EL (cell line): ENCODE measurements around the gene FAM204A.

ENCODE experiments used
- DNase-seq: peaks from one replicate; pipeline ENCODE4 v3.0.0-alpha.2; 2016

Gene FAM204A

DNA sequence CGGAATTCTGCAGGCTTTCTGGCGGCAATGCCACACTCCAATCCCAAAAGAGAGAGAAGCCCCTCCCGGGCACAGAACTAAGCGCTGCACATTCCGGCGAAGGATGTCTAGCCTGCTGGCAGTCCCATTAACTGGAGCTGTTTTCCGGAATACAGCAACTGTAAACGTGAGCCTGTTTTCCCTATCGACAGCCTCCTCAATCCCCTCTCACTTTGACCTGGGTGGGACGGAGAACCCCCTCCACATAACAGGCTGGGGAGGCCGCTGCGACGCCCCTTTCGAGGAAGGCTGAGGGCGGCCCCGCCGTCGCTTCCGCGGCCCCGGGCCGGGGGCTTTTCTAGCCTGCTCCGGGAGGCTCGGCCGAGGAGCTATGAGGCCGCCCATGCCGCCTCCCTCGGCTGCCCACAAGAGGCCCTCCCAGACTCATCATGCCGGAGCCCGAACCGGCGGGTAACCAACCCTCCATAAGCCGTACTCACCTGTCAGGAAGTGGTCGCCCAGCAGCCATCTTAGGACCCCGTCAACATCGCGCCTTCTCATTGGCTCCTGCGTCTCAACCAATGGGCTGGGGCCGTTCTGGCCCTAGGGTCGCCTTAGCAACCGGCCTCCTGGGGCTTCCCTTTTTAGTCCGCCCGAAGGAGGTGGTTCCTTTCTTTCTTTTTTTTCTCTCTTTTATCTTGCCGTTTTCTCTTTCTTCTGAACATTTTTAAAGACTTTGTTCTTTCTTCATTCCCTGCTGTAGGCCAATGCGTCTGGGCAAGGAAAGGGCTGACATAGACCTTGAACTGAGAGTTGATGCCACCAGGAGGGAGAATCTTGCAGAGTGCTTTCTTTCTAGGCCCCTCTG is at the start of gene FAM204A:
TSS of gene FAM204A (minus strand) at position 534 of the 847 bp plus-strand sequence. CDS start 5,909 bp downstream, outside the sequence.
- DNase-seq, result peak; percentile 92

DNA sequence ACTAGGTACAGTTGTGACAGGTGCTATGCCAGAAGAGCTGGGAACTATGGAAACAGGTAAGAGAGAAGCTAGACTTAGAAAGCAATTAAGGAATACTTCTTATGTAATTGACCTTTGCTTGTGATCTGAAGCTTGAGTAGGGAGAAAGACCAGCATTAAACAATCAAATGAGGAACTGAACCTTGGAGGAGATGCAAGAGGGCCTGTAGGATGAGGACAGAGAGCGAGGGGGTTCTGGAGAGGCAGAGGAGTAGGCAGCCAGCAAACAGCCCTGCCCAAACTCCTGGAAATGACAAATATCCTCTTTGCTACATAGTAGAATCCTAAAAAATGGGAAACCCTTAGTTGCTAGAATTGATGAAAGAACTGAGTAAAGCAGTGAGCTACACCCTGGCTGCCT is 41.6 kb upstream of the FAM204A start:
- no peak for DNase-seq

DNA sequence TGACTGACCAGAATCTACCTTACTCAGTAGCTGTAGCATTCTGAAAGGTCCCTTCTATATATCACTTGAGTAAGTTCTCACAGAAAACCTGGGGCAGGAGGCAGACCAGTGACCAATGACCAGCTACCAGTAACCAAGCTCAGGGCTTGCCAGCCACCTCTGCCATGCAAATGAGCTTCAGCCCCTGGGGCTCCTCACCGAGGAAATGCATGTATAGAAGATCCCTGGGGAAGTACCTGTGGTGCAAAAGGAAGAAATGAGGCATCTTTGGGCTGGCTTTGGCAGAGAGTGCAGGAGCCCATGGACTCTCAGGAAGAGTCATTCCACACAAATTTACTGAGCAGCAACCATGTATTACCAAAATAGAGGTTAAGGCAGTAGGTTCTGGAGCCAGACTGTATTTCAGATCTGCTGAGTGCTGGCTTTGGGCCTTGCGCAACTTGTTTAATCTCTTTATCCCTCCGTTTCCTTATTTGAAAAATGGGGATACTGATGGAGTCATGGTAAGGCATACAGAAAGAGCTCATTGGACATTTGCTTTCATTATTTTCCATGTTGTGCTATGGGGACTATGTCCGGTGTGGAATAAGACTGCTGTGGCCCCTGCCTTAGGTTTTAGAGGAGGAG is 41.1 kb upstream of the FAM204A start:
- DNase-seq, result no peak

DNA sequence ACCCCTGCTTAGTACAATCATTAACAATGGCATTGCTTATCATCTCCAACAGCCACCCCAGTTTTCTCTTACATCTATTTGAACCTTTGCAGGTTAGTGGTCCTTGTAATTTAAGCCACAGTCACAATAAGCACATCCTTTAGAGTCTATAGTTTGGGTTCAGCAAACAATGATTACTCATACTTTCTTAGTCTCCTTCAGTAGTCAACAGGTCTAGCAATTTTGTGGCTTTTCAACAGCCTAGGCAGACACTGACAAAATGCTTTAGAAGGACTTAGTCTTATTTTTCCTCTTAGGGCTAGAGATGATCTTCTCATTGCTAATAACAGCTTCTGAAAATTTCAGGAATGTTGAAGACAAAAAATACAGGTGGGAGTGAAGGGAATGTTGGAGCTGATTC is 32.3 kb upstream of the FAM204A start:
- DNase-seq, result peak; percentile 40

DNA sequence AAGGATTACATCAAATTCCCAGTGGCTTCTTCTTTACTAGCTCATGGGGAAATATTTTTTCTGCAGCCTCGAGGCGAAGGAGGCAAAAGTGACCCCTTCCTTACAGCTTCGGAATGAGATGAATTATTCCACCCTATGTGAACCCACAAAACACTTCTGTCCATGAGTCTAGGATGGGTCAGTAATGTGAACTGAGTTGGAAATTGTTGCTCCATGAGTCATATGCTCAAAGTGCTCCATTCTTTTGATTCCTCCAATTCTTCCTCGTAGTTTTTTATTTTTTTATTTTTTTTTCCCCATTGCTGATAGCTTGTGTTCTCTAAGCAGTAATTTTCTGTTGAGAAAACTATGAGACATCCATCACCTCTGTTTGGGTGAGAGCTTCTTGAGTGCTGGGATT is 31.7 kb upstream of the FAM204A start:
- peak; percentile 93 for DNase-seq

DNA sequence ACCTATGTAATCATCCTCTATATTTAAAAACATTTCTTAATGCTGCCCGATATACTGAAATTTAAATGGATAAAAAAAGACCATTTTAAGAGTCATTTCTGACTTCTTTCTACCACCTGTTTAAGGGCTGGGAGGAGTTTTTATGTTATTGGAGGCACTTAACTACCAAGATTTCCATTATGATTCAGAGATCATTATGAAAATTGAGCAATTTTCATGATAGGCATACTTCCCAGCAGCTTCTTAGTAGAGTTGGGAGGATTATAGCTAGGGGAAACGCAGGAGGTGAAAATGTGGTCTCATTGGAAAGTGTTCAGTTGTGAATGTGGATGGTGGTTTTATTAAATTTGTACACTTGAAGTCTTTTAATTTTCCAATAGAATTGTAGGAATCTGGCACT is 28.4 kb upstream of the FAM204A start:
- no peak for DNase-seq

DNA sequence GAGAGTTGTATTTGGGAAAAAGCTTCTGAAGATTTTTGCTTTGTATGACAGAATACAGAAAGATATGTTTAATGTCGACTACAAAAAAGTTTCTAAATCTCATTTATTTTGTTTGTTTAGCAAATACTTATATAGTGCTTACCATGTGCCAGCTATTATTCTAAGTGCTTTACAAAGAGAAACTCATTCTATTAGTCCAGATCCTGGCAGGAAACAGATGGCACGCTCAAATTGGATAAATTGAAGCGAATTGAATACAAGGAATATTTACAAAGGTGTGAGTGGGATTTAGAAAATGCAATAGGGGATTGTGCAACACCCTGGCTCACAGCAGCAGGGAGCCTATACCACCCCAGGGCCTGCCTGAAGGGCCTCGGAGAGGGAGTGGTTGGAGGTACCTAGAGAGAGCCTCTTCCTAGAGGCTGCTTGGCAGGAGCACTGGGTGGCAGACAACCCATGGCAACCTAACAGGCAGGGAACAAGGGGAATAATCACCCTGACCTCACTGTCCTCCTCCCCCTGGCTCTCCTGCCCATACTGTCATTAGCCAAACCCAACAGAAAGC is 27.6 kb upstream of the FAM204A start:
- DNase-seq, result no peak

DNA sequence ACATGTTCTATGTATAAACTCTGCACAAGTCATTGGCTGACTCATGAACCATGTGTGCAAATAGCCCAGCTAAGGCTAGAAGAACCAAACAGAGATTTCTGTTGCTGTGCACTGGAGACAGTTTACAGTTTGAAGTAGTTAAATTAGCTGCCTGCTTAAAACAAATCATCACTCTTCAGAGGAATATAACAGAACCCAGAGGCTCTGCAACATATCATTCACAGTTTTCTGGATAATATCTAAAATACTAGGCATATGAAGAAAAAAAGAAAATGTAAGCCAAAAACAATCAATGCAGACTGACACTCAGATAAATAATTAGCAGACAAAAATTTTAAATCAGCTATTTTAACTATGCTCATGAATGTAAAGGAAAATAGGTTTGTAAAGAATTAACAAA is 23.6 kb upstream of the FAM204A start:
- no peak for DNase-seq

DNA sequence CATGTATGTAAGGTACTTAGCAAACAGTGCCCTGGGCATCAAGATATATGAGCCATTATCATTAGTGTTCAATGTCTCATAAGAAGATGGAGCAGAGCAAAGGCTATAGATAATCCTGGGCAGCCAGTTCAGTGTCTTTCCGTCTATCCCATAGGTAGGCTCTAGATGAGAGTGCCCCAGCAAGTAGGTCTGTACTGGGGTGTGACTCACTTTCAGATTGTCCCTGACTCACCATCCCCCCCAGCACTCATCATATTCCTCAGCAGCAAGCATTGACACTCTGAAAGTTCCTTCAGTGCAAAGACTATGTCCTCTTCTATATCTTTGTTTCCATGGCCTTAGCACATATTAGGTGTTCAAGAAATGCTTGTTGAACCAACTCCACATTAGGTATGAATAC is 20.0 kb upstream of the FAM204A start:
- DNase-seq, result no peak

DNA sequence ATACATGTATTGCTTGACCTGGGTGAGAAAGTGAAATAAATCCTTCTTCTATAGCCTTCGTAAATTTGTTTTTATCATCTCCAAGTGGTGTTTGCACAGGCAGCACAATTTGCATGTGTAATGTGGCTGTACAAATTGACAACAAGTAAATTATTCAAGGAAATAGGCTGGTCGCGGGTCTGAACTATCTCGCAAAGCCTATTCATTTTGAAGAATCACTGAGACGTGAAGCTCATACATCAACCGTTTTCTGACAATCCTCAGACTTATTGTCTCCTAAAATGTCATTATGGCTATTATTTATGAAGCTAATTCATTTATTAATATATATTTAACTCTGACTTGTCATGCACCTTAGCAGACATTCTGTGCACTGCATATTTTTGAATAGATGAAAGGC is 16.2 kb upstream of the FAM204A start:
- no peak for DNase-seq

DNA sequence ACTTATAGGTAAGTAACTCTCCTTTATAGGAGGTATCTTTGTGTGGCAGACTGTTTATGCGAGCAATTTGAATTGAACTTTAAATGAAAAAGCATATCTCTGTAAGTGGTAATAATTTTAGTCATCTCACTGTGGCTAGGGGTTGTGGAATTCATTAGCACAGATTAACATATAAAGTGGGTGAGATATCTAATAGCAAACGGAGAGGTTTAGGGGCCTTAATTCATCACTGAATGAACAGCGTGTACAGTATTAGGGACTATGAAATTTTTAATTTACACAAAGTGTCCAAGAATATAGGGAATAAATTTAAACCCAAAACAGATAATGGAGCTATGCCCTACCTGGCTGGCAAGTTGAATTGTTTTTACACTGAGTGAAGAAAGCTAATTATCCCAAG is 15.7 kb upstream of the FAM204A start:
- DNase-seq, result no peak

DNA sequence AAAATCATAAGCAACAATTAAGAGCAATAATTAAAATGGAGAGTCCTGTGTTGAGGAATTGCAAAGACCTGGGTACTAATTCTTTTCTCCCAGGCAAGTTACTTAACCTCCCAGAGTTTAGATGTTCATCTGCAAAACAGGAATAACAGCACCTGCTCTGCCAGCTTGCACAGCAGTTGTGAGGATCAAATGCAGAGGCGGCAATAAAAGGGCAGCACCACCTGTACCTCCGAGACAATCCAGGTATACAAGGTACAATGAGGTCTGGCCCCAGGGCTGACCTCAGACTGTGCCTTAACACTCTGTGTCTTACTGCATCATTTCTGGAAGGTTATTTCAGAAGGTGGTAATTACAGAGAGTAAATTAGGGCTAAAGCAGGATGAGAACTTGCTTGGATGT is 14.5 kb upstream of the FAM204A start:
- no peak for DNase-seq

DNA sequence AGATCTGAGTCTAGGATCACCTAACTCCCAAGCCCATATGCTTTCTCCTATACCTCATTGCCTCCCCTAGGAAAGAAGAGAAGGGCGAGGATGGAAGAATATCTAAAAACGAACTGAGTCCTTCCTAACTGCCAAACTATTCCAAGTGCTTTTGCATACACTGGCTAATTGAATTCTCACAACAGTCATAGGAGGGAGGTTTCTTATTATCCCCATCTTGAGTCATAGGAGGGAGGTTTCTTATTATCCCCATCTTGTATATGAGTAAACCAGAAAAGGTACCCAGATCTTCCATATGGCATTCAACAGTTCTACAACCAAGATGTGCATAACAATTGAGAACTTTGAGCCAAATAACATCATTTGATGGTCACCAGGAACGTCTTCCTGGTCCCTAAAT is 13.1 kb upstream of the FAM204A start:
- DNase-seq, result no peak

DNA sequence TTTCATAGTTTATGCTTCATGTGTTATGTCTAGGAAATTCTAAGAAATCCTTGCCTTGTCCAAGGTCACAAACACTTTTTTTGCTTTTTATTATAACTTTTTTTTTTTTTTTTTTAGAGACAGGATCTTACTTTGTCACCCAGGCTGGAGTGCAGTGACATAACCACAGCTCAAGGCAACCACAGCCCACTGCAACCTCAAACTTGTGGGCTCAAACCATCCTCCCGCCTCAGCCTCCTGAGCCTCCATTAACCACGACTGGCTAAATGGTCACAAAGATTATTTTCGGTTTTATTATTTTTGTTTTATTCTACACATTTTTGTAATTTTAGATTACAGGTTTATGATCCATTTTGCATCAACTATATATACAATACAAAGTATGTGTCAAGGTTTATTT is 7.1 kb upstream of the FAM204A start:
- no peak for DNase-seq

DNA sequence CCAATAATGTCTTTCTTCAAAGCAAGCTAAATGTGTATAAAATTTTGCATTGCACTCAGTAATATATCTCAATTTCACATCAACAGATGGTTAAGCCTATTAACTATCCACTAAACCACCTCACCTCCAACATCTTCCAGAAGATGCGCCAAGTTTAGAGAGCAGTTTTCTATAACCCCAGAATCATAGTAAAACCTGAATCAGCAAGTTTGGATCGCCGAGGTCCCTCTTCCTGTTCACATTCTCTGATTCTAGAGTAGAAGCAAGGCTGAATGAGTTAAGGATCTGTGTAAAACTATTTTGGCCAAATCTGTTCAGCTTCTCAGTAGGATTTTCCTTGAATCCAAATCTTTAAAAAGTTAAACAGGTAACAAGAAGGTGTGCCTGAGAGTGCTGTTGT is 1.4 kb upstream of the FAM204A start:
- no peak for DNase-seq

DNA sequence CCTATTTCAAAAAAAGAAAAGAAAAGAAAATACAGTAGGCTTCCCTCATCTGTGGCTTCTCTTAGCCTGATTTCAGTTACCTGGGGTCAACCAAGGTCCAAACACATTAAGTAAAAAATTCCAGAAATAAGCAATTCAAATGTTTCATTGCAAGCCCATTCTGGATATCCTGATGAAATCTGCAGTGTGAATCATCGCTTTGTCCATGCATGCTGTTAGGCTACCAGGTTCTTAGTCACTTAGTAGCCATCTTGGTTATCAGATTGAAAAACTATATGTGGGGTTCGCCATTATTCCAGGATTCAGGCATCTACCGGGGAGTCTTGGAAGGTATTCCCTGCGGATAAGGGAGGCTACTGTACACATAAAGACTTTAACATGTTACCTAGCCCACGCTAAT is 991 bp upstream of the FAM204A start:
- DNase-seq, result peak; percentile 45

DNA sequence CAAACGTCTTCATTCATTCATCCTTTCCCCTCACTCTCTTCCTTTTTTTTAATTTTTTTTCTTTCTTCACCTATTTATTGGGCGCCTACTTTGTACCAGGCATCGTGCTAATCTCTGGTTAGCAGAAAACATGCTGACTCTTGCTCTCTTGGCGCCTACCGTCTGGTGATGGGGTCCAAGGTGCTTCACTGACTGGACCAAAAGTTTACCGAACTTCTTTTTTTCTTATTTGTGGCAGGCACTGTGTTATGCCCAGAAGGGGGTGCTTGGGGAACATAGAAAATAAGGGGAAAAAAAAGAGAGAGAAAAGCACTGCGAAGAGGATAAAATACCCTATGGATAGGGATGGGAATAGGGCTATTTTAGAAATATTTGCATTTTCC is 505 bp upstream of the FAM204A start:
- DNase-seq, result peak; percentile 17

DNA sequence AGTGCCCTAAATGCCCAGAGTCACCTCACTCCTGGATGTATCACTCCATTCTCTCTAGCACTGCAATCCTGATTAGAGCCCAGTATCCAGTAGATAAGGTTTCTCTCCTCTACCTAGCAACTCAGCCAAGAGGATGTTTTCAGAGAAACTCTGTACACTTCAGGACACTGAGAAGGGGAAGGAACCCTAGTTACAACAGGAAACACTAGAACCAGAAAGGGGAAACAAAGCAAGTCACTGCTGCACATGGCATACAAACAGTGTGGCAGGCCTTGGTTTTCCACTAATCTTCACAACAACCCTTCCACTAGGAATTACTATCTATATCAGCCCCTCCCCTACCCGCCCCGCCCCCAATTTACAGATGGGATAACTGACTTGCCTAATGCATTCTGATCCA is 1.6 kb downstream of the FAM204A start:
- DNase-seq, result no peak

DNA sequence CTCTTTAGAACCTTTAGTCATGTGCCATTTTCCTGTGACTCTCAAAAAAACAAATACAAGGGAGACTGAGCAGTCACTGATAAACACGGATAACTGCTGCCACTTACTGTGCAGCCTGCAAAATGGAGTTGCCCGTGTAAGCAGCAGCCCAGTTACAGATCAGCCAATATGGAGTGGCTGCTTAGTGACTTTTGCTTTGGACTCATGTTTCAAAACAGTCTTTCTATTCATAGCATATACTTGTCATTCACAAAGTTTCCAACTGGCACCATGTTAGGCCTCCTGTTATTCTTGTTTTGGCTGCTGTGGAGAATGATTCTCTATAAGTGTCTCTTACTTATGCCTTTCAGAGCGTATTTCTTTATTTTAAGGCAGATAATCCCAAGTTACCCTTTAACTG is 3.0 kb downstream of the FAM204A start:
- DNase-seq, result no peak

DNA sequence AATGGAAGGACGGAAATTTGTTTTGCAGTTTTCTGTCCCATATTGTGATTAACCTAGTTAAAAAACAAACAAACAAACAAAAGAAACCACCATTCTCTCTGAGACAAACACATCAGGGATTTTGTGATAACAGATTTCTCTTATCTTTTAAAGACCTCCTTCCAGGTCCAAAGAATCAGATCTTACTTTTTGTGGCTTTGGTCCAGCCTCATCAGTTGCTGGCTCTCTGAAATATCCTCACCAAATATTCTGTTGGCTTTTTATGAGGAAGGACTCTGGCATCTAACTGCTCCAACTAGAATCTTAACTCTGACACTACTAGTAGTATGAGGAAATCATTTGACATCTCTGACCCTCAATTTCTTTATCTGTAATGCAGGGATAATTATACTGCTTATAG is 4.8 kb downstream of the FAM204A start:
- DNase-seq, result no peak

DNA sequence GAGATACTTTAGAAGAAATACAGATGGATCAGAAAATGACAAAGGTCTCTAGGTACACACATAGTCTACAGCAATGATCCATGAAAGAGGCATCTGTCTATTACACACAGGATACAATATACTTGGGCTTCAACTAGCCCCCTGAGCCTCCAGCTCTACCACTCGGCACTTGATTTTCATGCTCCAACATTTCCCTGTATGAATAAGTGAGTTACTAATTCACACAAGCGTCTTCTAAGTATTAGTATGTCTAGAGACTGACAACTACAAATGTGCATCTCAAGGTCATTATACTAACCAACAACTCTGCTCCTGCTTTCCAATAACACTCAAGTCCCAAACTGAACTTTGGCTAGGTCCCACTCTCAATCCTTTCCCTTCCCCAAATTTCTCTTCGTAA is 8.3 kb downstream of the FAM204A start:
- no peak for DNase-seq

DNA sequence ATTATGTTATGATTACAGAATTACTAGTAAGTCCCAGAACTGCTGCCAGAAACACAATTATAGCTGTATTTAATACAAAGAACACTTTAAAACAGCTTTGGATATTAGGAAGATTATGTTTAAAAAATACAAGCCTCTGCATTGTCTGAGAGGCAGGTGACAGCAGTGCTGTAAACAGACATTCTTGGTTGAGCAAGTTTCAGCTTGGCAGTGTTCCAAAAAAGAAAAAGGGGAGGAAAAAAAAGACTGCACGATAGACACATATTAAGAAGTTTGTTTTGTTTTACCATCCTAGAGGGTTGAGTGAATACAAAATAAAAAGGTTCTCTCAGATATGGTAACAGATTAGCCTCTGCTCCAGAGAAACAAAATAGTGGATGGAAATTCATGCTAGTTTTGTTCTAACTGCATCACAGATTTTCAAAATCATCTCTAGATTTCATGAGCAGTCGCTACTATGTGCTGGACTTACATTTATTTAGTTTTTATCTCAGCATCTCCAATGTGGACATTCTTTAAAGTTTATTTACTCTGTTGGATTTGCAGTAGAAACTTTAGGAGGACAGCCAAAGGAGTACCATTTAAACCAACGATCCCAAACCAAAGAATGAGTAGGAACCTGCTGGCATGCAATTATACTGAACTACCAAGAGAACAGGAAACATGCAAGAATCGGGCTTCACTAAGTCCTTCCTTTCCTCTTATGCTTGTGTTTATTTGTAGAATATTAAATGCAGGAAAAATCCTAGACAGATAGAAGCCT is 9.0 kb downstream of the FAM204A start:
- DNase-seq, result peak; percentile 4

DNA sequence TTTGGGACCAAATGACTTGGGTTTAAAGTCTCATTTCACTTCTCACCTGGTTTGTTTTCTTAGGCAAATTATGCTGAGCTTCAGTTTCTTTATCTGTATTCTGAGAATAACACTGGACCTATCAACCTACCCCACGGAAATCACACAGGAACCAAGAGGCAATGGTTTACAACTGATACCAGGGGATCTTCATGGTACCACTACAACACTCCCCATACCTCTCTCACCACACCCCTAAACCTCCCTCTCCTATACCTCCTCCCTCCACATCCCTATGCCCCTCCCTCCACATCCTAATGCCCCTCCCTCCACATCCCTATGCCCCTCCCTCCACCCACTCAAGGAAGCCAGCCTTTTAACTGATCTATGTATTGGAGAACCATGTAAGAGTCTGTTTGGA is 9.9 kb downstream of the FAM204A start:
- no peak for DNase-seq
